GM23338 (cell line): ENCODE measurements around the gene LMF1.

Experiments used
- CREB1 ChIP-seq: fragments of 250-450 bp; sonication (Bioruptor Pico); IDR thresholded peaks from 2 replicates; pipeline ENCODE4 v1.5.0; 2020; ENCODE audit warnings: low read depth, mild to moderate bottlenecking, moderate library complexity
- CTCF ChIP-seq, 2 experiments: fragments of 200-600 bp in 1 of 2; sonication (generic) in 1 of 2; conservative IDR thresholded peaks; 2 replicates each; pipeline versions ENCODE4 v1.5.1 to v1.6.1; 2016 to 2017; ENCODE audit warnings: antibody characterized with exemption in 2 of 2, low read depth in 2 of 2, mild to moderate bottlenecking in 2 of 2, moderate library complexity in 1 of 2
- EZH2 ChIP-seq: fragments of 200-600 bp; sonication (generic); IDR thresholded peaks from one replicate; pipeline ENCODE4 v1.8.0; 2017; ENCODE audit warnings: antibody characterized with exemption, mild to moderate bottlenecking, low read depth; ENCODE audit not compliant: unreplicated experiment
- EZH2phosphoT487 ChIP-seq: fragments of 200-600 bp; sonication (generic); IDR thresholded peaks from one replicate; pipeline ENCODE4 v1.8.1; 2018; ENCODE audit warnings: antibody characterized with exemption; ENCODE audit not compliant: unreplicated experiment
- JUNB ChIP-seq: IDR thresholded peaks from one replicate; pipeline ENCODE4 v1.6.1; 2016; ENCODE audit warnings: antibody characterized with exemption; ENCODE audit not compliant: unreplicated experiment
- NANOG ChIP-seq: IDR thresholded peaks from 2 replicates; pipeline ENCODE4 v1.6.1; 2016; ENCODE audit warnings: antibody characterized with exemption, borderline replicate concordance
- POLR2AphosphoS5 ChIP-seq: IDR thresholded peaks from 2 replicates; pipeline ENCODE4 v1.6.1; 2016; ENCODE audit warnings: antibody characterized with exemption, low read depth
- REST ChIP-seq: IDR thresholded peaks from one replicate; pipeline ENCODE4 v1.6.1; 2018; ENCODE audit warnings: antibody characterized with exemption; ENCODE audit not compliant: unreplicated experiment

- no peak for TF ChIP-seq EZH2phosphoT487
- TF ChIP-seq CTCF (conservative IDR thresholded peaks at IDR 0.05; ENCODE audit: low read depth in 2 of 2), result no peak
- no peak for TF ChIP-seq POLR2AphosphoS5
- TF ChIP-seq REST, result no peak
- no peak for TF ChIP-seq EZH2
- TF ChIP-seq CREB1 (CRISPR knock-in tag), result no peak
- TF ChIP-seq NANOG, result no peak
- TF ChIP-seq JUNB, result no peak
These were observed 63.4 kb downstream of the LMF1 start for GRCh38 chr16:907361-907760.
